Neutrophil (primary cell): Measurements from ENCODE around the gene FGF5.
"Not testable (repeated sequence)": the region's sequence is repeated elsewhere in the genome, so short reads cannot be mapped to it uniquely, and the experiment has no call there.

Experiments used
- H3K27ac ChIP-seq: fragments of 200-600 bp; sonication (generic); 2 replicates; pipeline ENCODE4 v1.5.1; 2016; ENCODE audit warnings: mild to moderate bottlenecking, moderate library complexity
- H3K27me3 ChIP-seq: fragments of 200-600 bp; sonication (generic); 2 replicates; pipeline ENCODE4 v1.6.0; 2016; ENCODE audit warnings: mild to moderate bottlenecking
- H3K36me3 ChIP-seq: fragments of 200-600 bp; sonication (generic); 2 replicates; pipeline ENCODE4 v1.5.1; 2017
- H3K4me1 ChIP-seq, 2 experiments: fragments of 200-600 bp in 1 of 2; sonication (generic) in 1 of 2; 1 replicate in 1 of 2; 2 replicates in 1 of 2; pipeline versions ENCODE4 v1.5.1 to v1.6.1; 2013 to 2016; ENCODE audit warnings: low read depth in 1 of 2, low read length in 1 of 2, mild to moderate bottlenecking in 1 of 2, moderate library complexity in 1 of 2; ENCODE audit not compliant: control insufficient read depth in 1 of 2, insufficient read depth in 1 of 2
- H3K4me3 ChIP-seq, 2 experiments: fragments of 200-600 bp in 1 of 2; sonication (generic) in 1 of 2; 1 replicate in 1 of 2; 2 replicates in 1 of 2; pipeline ENCODE4 v1.5.1; 2013 to 2016; ENCODE audit warnings: low read depth in 1 of 2, low read length in 1 of 2, mild to moderate bottlenecking in 1 of 2, moderate library complexity in 1 of 2
- H3K9me3 ChIP-seq: fragments of 200-600 bp; sonication (generic); 2 replicates; pipeline ENCODE4 v1.5.1; 2016
- CTCF ChIP-seq: fragments of 200-600 bp; sonication (generic); IDR thresholded peaks from 2 replicates; pipeline ENCODE4 v1.5.1; 2016; ENCODE audit warnings: antibody characterized with exemption

Gene FGF5

GRCh38 chr4:80312124-80312523, 45.7 kb downstream of the FGF5 start:
- H3K4me3 ChIP-seq: no peak overlapping the region
- H3K27ac ChIP-seq: no peak overlapping the region
- no peaks in the 10 kb centered on the region for H3K36me3 ChIP-seq
- H3K27me3 ChIP-seq: peaks cover 25% of the 10 kb centered on the region
- TF ChIP-seq CTCF: no peak
- H3K4me1 ChIP-seq: no peaks in the 10 kb centered on the region
- H3K9me3 ChIP-seq: no peaks in the 10 kb centered on the region

- no peaks in the 10 kb centered on the region for H3K9me3 ChIP-seq
- no peak overlapping the region for H3K4me3 ChIP-seq
- H3K36me3 ChIP-seq: no peaks in the 10 kb centered on the region
- no peak for TF ChIP-seq CTCF
- no peaks in the 10 kb centered on the region for H3K4me1 ChIP-seq
- no peak overlapping the region for H3K27ac ChIP-seq
- peaks cover 11% of the 10 kb centered on the region for H3K27me3 ChIP-seq
Observed at GRCh38 chr4:80313627-80314026, 47.2 kb downstream of the FGF5 start.

- not testable (repeated sequence) for H3K9me3 ChIP-seq, H3K36me3 ChIP-seq
Observed at GRCh38 chr4:80315848-80316247, 49.4 kb downstream of the FGF5 start.

GRCh38 chr4:80321341-80321740, 54.9 kb downstream of the FGF5 start:
- Histone ChIP-seq H3K4me3 (no peak overlapping the region), H3K36me3 (no peaks in the 10 kb centered on the region), H3K9me3 (no peaks in the 10 kb centered on the region), H3K27ac (no peak overlapping the region), H3K4me1 (no peaks in the 10 kb centered on the region), H3K27me3 (no peaks in the 10 kb centered on the region)
- no peak for TF ChIP-seq CTCF

More at GRCh38 chr4:80315848-80316247, 49.4 kb downstream of the FGF5 start:
- not testable (repeated sequence) for H3K4me1 ChIP-seq, H3K4me3 ChIP-seq, H3K27ac ChIP-seq, H3K27me3 ChIP-seq

- no peaks in the 10 kb centered on the region for H3K9me3 ChIP-seq
- H3K27me3 ChIP-seq: no peaks in the 10 kb centered on the region
- no peak overlapping the region for H3K27ac ChIP-seq
- no peak overlapping the region for H3K4me3 ChIP-seq
- H3K4me1 ChIP-seq: no peaks in the 10 kb centered on the region
- no peaks in the 10 kb centered on the region for H3K36me3 ChIP-seq
- TF ChIP-seq CTCF: no peak
Observed at GRCh38 chr4:80321776-80322175, 55.3 kb downstream of the FGF5 start.

GRCh38 chr4:80322716-80323115, 56.3 kb downstream of the FGF5 start:
- no peak overlapping the region for H3K27ac ChIP-seq
- H3K4me1 ChIP-seq: no peaks in the 10 kb centered on the region
- no peak for TF ChIP-seq CTCF
- H3K36me3 ChIP-seq: no peaks in the 10 kb centered on the region
- H3K9me3 ChIP-seq: no peaks in the 10 kb centered on the region
- H3K27me3 ChIP-seq: no peaks in the 10 kb centered on the region
- H3K4me3 ChIP-seq: no peak overlapping the region
